ENCODE results near the gene REXO1. TPM values are rescaled to one million over a fixed set of nuclear protein-coding genes. Genes with fewer than 3 reads are reported as not detected.
"Not testable (repeated sequence)": the region's sequence is repeated elsewhere in the genome, so short reads cannot be mapped to it uniquely, and the experiment has no call there.

Gene REXO1
- total RNA-seq, 3 donors from 2014 or later (not counting 1 experiment from before 2014, with no cell fraction given): 90.7 to 91.7 (median 91.5) TPM

DNA sequence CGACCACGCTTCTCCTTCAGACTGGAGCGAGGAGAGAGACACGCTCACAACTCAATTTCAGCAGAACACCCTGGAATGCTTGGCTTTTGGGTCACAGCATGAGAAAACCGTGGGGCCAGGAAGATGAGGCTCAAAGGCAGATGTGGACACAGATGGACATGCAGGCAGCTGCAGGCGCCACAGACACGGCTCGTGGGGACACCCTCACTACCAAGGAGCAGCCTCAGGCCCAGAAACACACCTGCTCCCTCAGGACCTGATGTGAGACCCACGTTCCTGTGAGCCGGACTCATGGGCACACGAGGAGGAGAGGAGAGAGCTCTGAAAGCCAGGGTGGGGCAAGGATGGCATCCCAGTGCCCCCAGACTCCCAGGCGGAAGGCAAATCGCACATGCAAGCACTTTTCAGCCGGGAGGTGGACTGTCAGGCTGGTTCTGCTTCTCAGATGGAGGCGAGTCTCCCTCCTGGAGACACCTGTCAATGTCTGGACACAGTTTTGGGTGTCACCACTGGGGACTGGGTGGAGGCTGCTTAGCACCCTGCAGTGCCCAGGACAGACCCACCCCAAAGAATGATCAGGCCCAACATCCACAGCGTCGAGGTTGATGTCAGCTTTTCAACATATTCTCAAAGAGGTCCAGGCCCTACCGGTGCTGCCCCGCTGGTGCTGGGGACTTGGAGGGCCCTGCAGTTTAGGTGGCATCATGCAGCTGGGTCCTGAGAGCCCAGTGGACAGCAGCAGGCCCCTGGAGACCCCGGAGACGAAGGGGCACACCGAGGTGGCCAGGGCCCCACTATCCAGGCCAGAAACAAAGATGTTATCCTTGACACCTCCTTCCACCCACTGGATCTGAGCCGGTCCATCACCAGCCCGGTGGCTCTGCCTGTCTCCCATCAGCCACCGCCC, 34.8 kb upstream of the REXO1 start:
- 46% methylated on average over 25 of the region's 25 CpGs for WGBS (ENCODE audit: insufficient coverage)
- H3K9me3 Mint-ChIP-seq: no peaks in the 10 kb centered on the region
- peak in 1 of 3 donors; percentile 7 for ATAC-seq

DNA sequence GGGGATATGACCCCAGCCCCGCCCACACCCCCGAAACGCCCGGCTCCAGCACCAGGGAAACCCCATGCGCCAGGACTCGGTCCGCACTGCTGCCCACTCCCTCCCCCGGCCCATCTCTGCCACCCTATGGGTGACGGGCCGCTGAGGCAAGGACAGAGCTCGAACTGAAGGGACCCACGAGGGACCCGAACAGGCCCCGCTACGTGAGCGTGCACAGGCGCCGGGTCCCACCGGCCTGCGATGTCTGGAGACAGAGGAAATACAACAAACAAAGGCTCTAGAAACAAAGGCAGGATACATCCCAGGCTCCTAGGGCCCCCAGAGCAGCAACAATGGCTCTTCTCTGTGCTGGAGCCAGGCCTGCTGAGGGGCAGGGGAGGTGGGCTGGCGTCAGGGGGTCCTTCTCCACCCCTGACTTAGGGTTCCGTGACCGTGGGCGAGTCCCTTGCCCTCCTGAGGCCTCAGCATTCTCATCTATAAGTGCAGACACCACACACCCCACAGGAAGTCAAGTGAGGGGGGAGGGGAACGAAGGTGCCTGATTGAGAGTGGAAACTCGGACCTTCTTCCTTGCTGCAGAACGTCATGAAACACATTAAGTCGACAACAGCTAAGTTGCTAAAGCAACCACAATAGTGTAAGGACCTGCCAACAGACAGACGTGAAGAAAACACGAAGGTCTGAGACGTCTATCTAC, 34.0 kb upstream of the REXO1 start:
- ATAC-seq: peak; percentile 63 to 80 (median 71)
- no peaks in the 10 kb centered on the region for H3K9me3 ChIP-seq (ENCODE audit: control insufficient read depth, insufficient read depth, low read length)
- no peaks in the 10 kb centered on the region for H3K27me3 Mint-ChIP-seq (ENCODE audit: low read depth in 2 of 2)
- peaks cover 20% of the 10 kb centered on the region for H3K36me3 Mint-ChIP-seq
- peak; percentile 80 to 93 for DNase-seq
- WGBS (ENCODE audit: insufficient coverage): 42% methylated on average over 27 of the region's 31 CpGs
- H3K36me3 ChIP-seq (ENCODE audit: control insufficient read depth, insufficient read depth, low read length): peaks cover 20% of the 10 kb centered on the region
- H3K4me1 Mint-ChIP-seq: peaks cover 44 to 47% of the 10 kb centered on the region in 2 donors
- H3K27ac ChIP-seq (ENCODE audit: low read length): peak overlapping the region; percentile 99
- intact Hi-C loops (cut with micrococcal nuclease): loop anchor here (1.0 to 5.0 kb wide), 2 partner anchors 13 to 205 kb away; no protein-coding TSS in a partner anchor
- peaks cover 59% of the 10 kb centered on the region for H3K4me1 ChIP-seq (ENCODE audit: control insufficient read depth, insufficient read depth, low read length)
- H3K4me3 ChIP-seq (ENCODE audit: low read length): peak overlapping the region; percentile 99
- H3K4me3 Mint-ChIP-seq: peak overlapping the region; percentile 100
- TF ChIP-seq, protein P1, sequence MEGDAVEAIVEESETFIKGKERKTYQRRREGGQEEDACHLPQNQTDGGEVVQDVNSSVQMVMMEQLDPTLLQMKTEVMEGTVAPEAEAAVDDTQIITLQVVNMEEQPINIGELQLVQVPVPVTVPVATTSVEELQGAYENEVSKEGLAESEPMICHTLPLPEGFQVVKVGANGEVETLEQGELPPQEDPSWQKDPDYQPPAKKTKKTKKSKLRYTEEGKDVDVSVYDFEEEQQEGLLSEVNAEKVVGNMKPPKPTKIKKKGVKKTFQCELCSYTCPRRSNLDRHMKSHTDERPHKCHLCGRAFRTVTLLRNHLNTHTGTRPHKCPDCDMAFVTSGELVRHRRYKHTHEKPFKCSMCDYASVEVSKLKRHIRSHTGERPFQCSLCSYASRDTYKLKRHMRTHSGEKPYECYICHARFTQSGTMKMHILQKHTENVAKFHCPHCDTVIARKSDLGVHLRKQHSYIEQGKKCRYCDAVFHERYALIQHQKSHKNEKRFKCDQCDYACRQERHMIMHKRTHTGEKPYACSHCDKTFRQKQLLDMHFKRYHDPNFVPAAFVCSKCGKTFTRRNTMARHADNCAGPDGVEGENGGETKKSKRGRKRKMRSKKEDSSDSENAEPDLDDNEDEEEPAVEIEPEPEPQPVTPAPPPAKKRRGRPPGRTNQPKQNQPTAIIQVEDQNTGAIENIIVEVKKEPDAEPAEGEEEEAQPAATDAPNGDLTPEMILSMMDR (IDR thresholded peaks at IDR 0.05): no peak
- peak overlapping the region; percentile 97 to 99 for H3K27ac Mint-ChIP-seq
- no peaks in the 10 kb centered on the region for H3K9me3 Mint-ChIP-seq
- H3K27me3 ChIP-seq (ENCODE audit: control insufficient read depth, insufficient read depth, low read length): no peaks in the 10 kb centered on the region

More for the DNA sequence above, 34.8 kb upstream of the REXO1 start:
- Histone ChIP-seq H3K27me3 (ENCODE audit: control insufficient read depth, insufficient read depth, low read length) (no peaks in the 10 kb centered on the region), H3K4me1 (ENCODE audit: control insufficient read depth, insufficient read depth, low read length) (peaks cover 59% of the 10 kb centered on the region), H3K4me3 (ENCODE audit: low read length) (peak overlapping the region; percentile 99), H3K9me3 (ENCODE audit: control insufficient read depth, insufficient read depth, low read length) (no peaks in the 10 kb centered on the region), H3K27ac (ENCODE audit: low read length) (peak overlapping the region; percentile 99), H3K36me3 (ENCODE audit: control insufficient read depth, insufficient read depth, low read length) (peaks cover 20% of the 10 kb centered on the region)
- TF ChIP-seq, protein P1 (IDR thresholded peaks at IDR 0.05): no peak
- H3K36me3 Mint-ChIP-seq: peaks cover 20% of the 10 kb centered on the region
- H3K4me3 Mint-ChIP-seq: peak overlapping the region; percentile 100
- no peak for DNase-seq
- no peaks in the 10 kb centered on the region for H3K27me3 Mint-ChIP-seq (ENCODE audit: low read depth in 2 of 2)
- intact Hi-C loops (cut with micrococcal nuclease): loop anchor here (1.0 to 5.0 kb wide), 2 partner anchors 12 to 204 kb away; no protein-coding TSS in a partner anchor
- H3K27ac Mint-ChIP-seq: peak overlapping the region; percentile 97 to 99
- H3K4me1 Mint-ChIP-seq: peaks cover 47 to 50% of the 10 kb centered on the region in 2 donors

DNA sequence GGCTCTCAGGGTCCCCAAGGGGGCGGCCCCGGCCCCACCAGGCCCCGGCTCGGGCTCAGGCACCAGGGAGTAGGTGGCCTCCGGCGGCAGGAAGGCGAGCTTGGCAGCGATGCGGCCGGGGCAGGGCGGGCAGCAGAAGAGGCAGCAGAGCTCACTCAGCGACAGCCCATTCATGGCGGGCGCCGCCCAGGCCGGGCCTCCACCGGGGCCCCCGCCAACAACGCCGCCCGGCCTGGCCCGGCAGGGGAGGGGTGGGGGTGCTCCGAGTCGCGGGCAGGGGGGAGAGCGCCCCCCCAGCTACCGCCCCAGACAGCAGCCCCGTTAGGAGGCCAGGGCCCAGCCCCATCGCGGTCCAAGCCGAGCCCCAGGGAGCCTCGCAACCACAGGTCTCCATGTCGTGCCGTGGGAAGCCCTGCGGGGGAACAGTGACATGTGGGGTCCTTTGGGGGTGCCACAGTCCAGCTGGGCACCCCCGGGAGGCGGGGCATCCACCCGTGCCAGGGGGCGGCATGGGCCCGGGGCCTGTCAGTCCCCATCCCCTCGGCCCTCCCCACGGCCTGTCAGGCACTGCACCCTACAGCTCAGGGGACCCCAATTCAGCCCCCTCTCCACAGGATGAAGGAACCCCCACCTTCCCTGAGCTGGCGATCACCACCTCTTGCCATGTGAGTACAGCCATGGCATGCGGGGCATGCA, 33.3 kb upstream of the REXO1 start:
- H3K9me3 ChIP-seq (ENCODE audit: control insufficient read depth, insufficient read depth, low read length); H3K27me3 ChIP-seq (ENCODE audit: control insufficient read depth, insufficient read depth, low read length); H3K9me3 Mint-ChIP-seq; ATAC-seq; H3K27me3 Mint-ChIP-seq (ENCODE audit: low read depth in 2 of 2); DNase-seq: not testable (repeated sequence)
- peak overlapping the region; percentile 97 to 99 for H3K27ac Mint-ChIP-seq
- intact Hi-C loops (cut with micrococcal nuclease): loop anchor here (1.0 to 5.0 kb wide), 2 partner anchors 14 to 206 kb away; no protein-coding TSS in a partner anchor
- peaks cover 20% of the 10 kb centered on the region for H3K36me3 Mint-ChIP-seq
- peak overlapping the region; percentile 99 for H3K27ac ChIP-seq (ENCODE audit: low read length)
- peak overlapping the region; percentile 100 for H3K4me3 Mint-ChIP-seq
- peaks cover 22% of the 10 kb centered on the region for H3K36me3 ChIP-seq (ENCODE audit: control insufficient read depth, insufficient read depth, low read length)
- 53% methylated on average over 34 of the region's 44 CpGs for WGBS (ENCODE audit: insufficient coverage)
- peaks cover 63% of the 10 kb centered on the region for H3K4me1 ChIP-seq (ENCODE audit: control insufficient read depth, insufficient read depth, low read length)
- peak overlapping the region; percentile 99 for H3K4me3 ChIP-seq (ENCODE audit: low read length)
- peaks cover 41 to 48% of the 10 kb centered on the region in 2 donors for H3K4me1 Mint-ChIP-seq
